Measurements from ENCODE around the gene PAPPA2.

- TF ChIP-seq CTCF (IDR thresholded peaks at IDR 0.05) (no peak), POLR2AphosphoS5 (IDR thresholded peaks at IDR 0.05; ENCODE audit: low read depth, low read length) (no peak), SIN3A (IDR thresholded peaks at IDR 0.05; ENCODE audit: borderline replicate concordance, insufficient read depth, low read depth, low read length) (no peak), REST (IDR thresholded peaks at IDR 0.05; ENCODE audit: insufficient read depth in 1 of 2, low read depth in 2 of 2, low read length in 1 of 2) (no peak), TCF7L2 (IDR thresholded peaks at IDR 0.05; ENCODE audit: low read depth, low read length) (no peak)
These were observed 36.7 kb downstream of the PAPPA2 start for GRCh38 chr1:176499671-176500070.
